ENCODE measurements around the gene ADAT3.

ADAT3 gene

DNA sequence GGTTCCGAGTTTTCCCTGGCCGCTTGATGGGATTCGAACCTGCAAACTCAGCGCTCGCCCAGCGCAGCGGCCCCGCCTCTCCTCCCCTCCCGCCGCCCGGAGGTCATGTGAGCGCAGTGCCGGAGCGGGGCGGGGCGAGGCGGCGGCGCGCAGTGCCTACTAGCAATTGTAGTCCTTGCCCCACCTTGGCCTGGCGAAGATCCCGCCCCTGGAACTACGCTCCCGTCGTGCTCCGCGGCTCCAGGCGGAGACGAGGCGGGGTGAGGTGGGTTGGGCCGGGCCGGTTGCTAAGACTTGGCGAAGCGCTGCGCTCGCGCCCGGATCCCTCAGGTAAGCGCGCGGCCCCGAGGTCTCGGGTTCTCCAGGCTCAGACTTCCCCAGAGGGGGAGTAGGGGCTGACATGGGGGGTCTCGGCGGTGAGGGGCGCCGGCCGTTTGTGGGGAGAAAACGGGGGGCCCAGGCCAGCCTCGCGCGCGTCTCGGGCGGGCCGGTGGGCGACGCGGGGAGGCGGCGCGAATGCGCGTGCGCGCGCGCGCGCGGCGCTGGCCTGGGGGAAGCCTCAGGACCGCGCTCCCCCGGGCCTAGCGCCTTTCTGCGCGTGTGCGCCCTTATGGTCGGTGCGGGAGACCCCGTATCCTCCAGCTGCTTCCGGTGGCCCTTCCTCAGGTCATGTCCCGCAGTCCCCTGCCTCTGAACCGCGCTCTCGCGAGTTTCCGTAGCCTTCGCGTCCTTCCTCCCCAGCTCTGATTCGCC lies at the start of gene ADAT3, which contains the start of gene SCAMP4:
Gene ADAT3, plus strand, starts transcription at position 290 of the 753 bp plus-strand sequence. CDS start 6,649 bp downstream, outside the sequence.
Gene SCAMP4, plus strand, starts transcription at position 290 of the 753 bp plus-strand sequence. CDS start 9,621 bp downstream, outside the sequence.
- TF ChIP-seq RAD21 (IDR thresholded peaks at IDR 0.05; ENCODE audit: low read depth) (no peak), TAF1 (IDR thresholded peaks at IDR 0.05; ENCODE audit: low read depth) (peak; percentile 73), EP300 (IDR thresholded peaks at IDR 0.05; ENCODE audit: borderline replicate concordance) (no peak), TCF12 (IDR thresholded peaks at IDR 0.05; ENCODE audit: low read depth) (peak; percentile 26), CREB1 (IDR thresholded peaks at IDR 0.05; ENCODE audit: low read depth) (0 out of 2 replicates have a peak, but pooled peaks have one; percentile 54), ZBTB7A (IDR thresholded peaks at IDR 0.05; ENCODE audit: low read depth) (0 out of 2 replicates have a peak, but pooled peaks have one; percentile 22), NFIC (IDR thresholded peaks at IDR 0.05) (peak; percentile 28; the same call in 1 of the 2 replicates), YY1 (IDR thresholded peaks at IDR 0.05; ENCODE audit: low read depth) (0 out of 2 replicates have a peak, but pooled peaks have one; percentile 49), TEAD4 (IDR thresholded peaks at IDR 0.05) (no peak; the same call in 1 of the 2 replicates), CEBPB (IDR thresholded peaks at IDR 0.05) (no peak), FOXM1 (IDR thresholded peaks at IDR 0.05; ENCODE audit: borderline replicate concordance, low read depth) (no peak)
- TF ChIP-seq, protein P1, sequence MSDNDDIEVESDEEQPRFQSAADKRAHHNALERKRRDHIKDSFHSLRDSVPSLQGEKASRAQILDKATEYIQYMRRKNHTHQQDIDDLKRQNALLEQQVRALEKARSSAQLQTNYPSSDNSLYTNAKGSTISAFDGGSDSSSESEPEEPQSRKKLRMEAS (IDR thresholded peaks at IDR 0.05), result peak; percentile 80
- TF ChIP-seq, protein P2, sequence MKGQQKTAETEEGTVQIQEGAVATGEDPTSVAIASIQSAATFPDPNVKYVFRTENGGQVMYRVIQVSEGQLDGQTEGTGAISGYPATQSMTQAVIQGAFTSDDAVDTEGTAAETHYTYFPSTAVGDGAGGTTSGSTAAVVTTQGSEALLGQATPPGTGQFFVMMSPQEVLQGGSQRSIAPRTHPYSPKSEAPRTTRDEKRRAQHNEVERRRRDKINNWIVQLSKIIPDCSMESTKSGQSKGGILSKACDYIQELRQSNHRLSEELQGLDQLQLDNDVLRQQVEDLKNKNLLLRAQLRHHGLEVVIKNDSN (IDR thresholded peaks at IDR 0.05), result peak; percentile 98

DNA sequence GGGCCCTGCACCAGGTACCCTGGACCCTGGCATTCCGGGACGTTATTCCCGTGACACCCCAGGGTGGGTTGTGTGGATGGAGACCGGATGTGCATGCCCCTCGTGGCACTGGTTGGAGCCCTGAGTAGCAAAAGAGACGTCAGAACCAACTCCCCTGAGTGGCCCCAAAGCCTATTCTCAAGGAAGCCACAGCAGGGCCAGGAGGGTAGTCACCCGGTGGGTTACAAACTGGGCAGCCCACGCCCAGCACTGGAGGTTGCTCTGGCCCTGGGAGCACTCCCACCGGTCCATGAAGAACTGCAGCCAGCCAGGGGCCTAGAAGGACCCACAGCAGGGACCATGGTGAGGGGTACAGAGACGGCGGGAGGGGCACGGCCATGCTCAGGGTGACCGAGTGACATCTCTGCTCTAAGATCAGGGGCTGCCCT lies 49.4 kb upstream of the ADAT3 start:
- TF ChIP-seq, protein P2 (IDR thresholded peaks at IDR 0.05), result no peak
- TF ChIP-seq EP300 (IDR thresholded peaks at IDR 0.05; ENCODE audit: borderline replicate concordance), result no peak
- TF ChIP-seq CREB1 (IDR thresholded peaks at IDR 0.05; ENCODE audit: low read depth), result no peak
- TF ChIP-seq EGR1 (IDR thresholded peaks at IDR 0.05), result no peak
- TF ChIP-seq, protein P3, sequence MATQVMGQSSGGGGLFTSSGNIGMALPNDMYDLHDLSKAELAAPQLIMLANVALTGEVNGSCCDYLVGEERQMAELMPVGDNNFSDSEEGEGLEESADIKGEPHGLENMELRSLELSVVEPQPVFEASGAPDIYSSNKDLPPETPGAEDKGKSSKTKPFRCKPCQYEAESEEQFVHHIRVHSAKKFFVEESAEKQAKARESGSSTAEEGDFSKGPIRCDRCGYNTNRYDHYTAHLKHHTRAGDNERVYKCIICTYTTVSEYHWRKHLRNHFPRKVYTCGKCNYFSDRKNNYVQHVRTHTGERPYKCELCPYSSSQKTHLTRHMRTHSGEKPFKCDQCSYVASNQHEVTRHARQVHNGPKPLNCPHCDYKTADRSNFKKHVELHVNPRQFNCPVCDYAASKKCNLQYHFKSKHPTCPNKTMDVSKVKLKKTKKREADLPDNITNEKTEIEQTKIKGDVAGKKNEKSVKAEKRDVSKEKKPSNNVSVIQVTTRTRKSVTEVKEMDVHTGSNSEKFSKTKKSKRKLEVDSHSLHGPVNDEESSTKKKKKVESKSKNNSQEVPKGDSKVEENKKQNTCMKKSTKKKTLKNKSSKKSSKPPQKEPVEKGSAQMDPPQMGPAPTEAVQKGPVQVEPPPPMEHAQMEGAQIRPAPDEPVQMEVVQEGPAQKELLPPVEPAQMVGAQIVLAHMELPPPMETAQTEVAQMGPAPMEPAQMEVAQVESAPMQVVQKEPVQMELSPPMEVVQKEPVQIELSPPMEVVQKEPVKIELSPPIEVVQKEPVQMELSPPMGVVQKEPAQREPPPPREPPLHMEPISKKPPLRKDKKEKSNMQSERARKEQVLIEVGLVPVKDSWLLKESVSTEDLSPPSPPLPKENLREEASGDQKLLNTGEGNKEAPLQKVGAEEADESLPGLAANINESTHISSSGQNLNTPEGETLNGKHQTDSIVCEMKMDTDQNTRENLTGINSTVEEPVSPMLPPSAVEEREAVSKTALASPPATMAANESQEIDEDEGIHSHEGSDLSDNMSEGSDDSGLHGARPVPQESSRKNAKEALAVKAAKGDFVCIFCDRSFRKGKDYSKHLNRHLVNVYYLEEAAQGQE (IDR thresholded peaks at IDR 0.05; ENCODE audit: low read depth), result no peak
- TF ChIP-seq, protein P1 (IDR thresholded peaks at IDR 0.05), result no peak
- no peak for TF ChIP-seq TEAD4 (IDR thresholded peaks at IDR 0.05)
- TF ChIP-seq CEBPB (IDR thresholded peaks at IDR 0.05), result no peak
- TF ChIP-seq NFIC (IDR thresholded peaks at IDR 0.05), result no peak
- TF ChIP-seq RAD21 (IDR thresholded peaks at IDR 0.05; ENCODE audit: low read depth), result no peak
- no peak for TF ChIP-seq YY1 (IDR thresholded peaks at IDR 0.05; ENCODE audit: low read depth)
- no peak for TF ChIP-seq TAF1 (IDR thresholded peaks at IDR 0.05; ENCODE audit: low read depth)
- no peak for TF ChIP-seq ZBTB7A (IDR thresholded peaks at IDR 0.05; ENCODE audit: low read depth)
- no peak for TF ChIP-seq TCF12 (IDR thresholded peaks at IDR 0.05; ENCODE audit: low read depth)

DNA sequence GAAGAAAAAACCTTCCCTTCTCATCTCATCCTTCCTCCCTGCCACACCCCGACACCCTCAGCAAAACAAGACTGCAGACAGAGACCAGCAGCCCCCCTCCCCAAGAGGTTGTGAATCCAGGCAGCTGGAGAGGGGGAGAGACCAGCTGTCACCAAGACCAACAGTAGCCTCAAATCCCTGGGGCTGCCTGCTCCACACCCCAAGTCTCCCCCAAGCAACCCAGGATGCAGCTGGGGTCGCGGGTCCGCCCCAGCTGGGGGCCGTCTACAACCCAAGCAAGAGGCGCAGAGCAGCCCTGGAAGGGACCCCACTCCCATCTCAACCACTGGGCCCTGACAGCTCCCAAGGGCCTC lies 48.9 kb upstream of the ADAT3 start:
- no peak for TF ChIP-seq RAD21 (IDR thresholded peaks at IDR 0.05; ENCODE audit: low read depth)
- TF ChIP-seq, protein P1 (IDR thresholded peaks at IDR 0.05), result no peak
- TF ChIP-seq CEBPB (IDR thresholded peaks at IDR 0.05), result no peak
- no peak for TF ChIP-seq EP300 (IDR thresholded peaks at IDR 0.05; ENCODE audit: borderline replicate concordance)
- TF ChIP-seq YY1 (IDR thresholded peaks at IDR 0.05; ENCODE audit: low read depth), result no peak
- TF ChIP-seq, protein P2 (IDR thresholded peaks at IDR 0.05), result no peak
- TF ChIP-seq TAF1 (IDR thresholded peaks at IDR 0.05; ENCODE audit: low read depth), result no peak
- TF ChIP-seq, protein P3 (IDR thresholded peaks at IDR 0.05; ENCODE audit: low read depth), result no peak
- no peak for TF ChIP-seq TEAD4 (IDR thresholded peaks at IDR 0.05)
- no peak for TF ChIP-seq TCF12 (IDR thresholded peaks at IDR 0.05; ENCODE audit: low read depth)
- TF ChIP-seq ZBTB7A (IDR thresholded peaks at IDR 0.05; ENCODE audit: low read depth), result no peak
- no peak for TF ChIP-seq CREB1 (IDR thresholded peaks at IDR 0.05; ENCODE audit: low read depth)
- no peak for TF ChIP-seq NFIC (IDR thresholded peaks at IDR 0.05)
- TF ChIP-seq EGR1 (IDR thresholded peaks at IDR 0.05), result no peak
- TF ChIP-seq FOXM1 (IDR thresholded peaks at IDR 0.05; ENCODE audit: borderline replicate concordance, low read depth), result no peak
